Neural progenitor cell (in vitro differentiated cells): ENCODE measurements around the gene TSEN34.

Experiments used
- EZH2 ChIP-seq: fragments of 200-600 bp; sonication (generic); IDR thresholded peaks from 2 replicates; pipeline ENCODE4 v1.6.1; 2017; ENCODE audit warnings: antibody characterized with exemption, mild to moderate bottlenecking, moderate library complexity
- EZH2phosphoT487 ChIP-seq: fragments of 200-600 bp; sonication (generic); IDR thresholded peaks from 2 replicates; pipeline ENCODE4 v1.6.1; 2017; ENCODE audit warnings: antibody characterized with exemption
- TF ChIP-seq, protein P1 (sequence below): fragments of 200-600 bp; sonication (generic); IDR thresholded peaks from 2 replicates; pipeline ENCODE4 v1.5.1; 2017; ENCODE audit warnings: antibody characterized with exemption, mild to moderate bottlenecking

DNA sequence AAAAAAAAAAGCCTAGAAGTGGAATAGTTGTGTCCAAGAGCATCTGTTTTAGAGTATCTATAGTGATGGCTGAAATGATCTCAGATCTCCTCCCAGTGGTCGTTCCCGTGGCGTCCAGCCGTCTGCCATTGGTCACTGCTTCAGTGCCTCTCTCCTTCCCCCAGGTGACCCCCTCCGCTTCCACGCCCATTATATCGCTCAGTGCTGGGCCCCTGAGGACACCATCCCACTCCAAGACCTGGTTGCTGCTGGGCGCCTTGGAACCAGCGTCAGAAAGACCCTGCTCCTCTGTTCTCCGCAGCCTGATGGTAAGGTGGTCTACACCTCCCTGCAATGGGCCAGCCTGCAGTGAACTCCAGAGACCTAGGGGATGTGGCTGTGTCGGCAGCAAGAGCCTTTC is 1.9 kb downstream of the TSEN34 start:
- TF ChIP-seq EZH2 = no peak
- TF ChIP-seq, protein P1, sequence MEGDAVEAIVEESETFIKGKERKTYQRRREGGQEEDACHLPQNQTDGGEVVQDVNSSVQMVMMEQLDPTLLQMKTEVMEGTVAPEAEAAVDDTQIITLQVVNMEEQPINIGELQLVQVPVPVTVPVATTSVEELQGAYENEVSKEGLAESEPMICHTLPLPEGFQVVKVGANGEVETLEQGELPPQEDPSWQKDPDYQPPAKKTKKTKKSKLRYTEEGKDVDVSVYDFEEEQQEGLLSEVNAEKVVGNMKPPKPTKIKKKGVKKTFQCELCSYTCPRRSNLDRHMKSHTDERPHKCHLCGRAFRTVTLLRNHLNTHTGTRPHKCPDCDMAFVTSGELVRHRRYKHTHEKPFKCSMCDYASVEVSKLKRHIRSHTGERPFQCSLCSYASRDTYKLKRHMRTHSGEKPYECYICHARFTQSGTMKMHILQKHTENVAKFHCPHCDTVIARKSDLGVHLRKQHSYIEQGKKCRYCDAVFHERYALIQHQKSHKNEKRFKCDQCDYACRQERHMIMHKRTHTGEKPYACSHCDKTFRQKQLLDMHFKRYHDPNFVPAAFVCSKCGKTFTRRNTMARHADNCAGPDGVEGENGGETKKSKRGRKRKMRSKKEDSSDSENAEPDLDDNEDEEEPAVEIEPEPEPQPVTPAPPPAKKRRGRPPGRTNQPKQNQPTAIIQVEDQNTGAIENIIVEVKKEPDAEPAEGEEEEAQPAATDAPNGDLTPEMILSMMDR = no peak
- TF ChIP-seq EZH2phosphoT487 = no peak
